Stimulated activated CD4-positive, alpha-beta T cell treated with anti-CD3 and anti-CD28 coated beads, Interleukin-15, amount 100 ng/mL, for 1 hour (primary cell): Measurements from ENCODE around the gene FAM171A1.
"Not testable (repeated sequence)": the region's sequence is repeated elsewhere in the genome, so short reads cannot be mapped to it uniquely, and the experiment has no call there.

Source experiments
- DNase-seq, 2 donors: peaks; one replicate each; pipeline ENCODE4 v3.0.0-alpha.2; 2020; ENCODE audit warnings: low read depth in 1 of 2, low spot score in 1 of 2

Gene FAM171A1

DNA sequence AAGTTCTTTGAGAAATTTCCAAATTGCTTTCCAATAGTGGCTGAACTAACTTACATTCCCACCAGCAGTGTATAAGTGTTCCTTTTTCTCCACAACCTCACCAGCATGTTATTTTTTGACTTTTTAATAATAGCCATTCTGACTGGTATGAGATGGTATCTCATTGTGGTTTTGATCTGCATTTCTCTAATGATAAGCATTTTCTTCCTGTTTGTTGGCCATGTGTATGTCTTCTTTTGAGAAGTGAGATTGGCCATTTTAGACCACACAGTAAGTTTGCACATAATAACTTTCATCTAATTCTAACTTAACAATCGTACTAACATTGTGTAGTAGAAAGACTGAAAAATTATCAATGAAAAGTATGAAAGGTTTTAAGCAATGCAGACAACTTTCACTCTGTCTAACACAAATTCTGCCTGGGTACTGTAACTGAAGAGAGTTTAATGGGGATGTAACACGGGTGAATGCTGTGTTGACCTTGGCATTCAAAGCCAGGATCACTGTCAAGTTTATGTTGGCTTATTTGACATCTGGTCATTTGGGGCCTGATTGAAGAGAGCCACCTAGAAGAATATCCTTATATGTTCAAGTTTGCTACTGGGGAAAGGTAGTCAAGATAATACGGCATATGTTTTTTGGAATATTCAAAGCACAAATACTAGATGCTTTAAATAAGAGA is 50.4 kb downstream of the FAM171A1 start:
- no peak for DNase-seq

DNA sequence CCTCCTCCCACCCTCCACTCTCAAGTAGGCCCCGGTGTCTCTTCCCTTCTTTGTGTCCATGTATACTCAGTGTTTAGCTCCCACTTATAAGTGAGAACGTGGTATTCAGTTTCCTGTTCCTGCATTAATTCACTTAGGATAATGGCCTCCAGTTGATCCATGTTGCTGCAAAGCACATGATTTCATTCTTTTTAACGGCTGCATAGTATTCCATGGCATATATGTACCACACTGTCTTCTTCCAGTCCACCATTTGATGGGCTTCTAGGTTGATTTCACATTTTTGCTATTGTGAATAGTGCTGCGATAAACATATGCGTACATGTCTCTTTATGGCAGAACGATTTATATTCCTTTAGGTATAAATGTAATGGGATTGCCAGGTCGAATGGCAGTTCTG is 51.0 kb downstream of the FAM171A1 start:
- DNase-seq: no peak

DNA sequence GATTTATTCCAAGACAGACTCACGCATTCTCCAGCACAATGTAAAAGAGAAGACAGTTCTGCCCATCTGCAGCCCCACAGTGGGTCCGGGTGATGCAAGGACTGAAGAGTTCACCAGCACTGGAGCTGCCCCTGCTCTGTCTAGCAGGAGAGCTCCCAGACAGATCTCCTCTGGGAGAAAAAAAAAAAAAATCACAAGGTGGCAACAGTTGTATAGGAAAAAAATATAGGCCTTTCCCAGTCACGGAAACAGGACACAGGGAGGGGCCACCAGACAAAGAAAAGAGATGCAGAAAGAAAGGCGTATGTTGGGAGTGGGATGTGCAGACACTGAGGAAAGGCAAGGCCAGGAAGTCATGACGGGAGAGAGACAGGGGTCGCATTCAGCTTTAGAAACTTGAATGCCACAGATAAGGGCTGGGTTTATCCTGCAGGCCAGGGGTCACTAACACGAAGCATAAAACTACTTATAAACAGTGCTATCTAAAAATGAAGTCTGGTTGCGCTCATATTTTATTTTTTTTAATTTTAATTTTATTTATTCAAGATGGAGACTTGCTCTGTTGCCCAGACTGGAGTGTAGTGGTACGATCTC is 54.1 kb downstream of the FAM171A1 start:
- no peak for DNase-seq

DNA sequence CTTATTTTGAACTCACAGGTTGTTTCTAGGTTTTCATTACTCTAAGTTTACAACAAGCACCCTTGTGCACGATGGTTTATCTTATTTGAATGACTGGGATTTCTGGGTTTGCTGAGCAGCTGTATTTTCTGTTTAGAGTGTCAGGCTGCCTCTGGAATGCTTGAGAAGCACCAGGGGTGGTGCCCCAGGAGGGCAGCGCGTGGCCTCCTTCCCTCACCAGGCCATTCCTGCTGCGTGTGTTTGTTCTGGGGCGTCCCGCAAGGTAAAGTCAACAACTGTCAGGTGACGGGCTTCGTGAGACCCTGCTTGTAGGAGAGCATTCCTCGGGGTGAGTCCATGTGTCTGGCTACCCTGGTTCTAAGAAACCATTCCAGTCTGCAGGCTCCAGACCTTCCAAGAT is 54.9 kb downstream of the FAM171A1 start:
- DNase-seq: no peak

DNA sequence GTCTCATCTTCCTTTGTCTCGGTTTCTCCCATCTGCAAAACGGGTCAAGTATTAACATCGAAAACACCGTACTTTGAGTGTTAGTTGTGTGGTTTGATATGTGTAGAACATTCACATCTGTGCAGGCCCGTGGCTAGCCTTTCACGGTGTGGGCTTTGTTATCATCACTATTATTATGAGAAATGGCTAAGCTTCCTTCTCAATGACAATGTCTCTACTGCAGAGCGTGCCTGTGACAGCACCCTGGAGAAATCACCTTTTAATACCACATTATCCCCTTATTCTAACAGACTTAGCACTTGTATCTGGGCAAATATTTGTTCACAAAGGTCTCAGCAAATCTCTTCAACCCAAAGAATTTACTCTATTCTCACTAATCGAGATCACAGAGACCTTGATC is 55.8 kb downstream of the FAM171A1 start:
- no peak for DNase-seq

DNA sequence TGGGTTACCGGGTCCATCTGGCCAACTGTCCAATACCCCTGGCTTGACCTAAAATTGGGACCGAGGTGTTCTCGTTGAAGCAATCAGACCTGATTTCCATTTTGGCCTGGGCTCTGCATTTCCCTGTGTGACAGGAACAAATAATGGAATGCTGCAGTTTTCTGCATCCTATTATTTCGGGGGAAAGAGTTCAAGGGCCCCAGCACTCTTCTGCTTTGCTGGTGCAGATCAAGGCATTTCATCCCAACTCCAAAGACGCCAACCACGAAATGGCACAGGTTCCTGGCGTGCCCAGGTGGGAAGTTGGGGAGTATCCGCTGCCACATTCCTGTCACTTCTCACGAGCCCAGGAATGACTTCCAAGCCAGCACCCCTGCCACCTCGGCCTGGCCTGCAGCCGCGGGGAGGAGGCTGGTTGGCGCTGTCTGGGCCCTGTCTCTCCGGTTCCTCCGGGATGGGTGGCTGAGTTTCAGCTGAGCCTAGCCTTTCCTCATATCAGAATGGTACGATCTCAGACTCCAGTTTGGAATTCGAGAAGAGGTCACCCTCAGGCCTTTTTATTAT is 56.5 kb downstream of the FAM171A1 start:
- DNase-seq: no peak

DNA sequence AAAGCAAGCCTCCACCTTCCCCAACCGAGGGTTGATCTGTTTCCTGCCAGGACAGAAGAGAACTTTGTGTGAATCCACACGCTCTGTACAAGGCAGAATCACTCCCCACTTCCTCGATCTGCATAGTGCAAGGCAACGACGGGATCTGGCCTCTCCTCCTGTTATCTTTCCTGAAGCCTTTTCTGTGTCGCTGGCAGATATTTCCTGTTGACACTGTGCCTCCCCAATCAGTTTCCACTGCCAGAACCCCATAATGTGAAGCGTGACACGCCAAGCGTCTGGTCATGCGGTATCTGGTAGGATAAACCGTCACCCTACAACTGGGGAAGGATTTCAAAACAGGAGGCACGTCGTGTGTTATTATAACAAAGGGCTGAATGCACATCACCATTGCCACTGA is 57.2 kb downstream of the FAM171A1 start:
- no peak for DNase-seq

DNA sequence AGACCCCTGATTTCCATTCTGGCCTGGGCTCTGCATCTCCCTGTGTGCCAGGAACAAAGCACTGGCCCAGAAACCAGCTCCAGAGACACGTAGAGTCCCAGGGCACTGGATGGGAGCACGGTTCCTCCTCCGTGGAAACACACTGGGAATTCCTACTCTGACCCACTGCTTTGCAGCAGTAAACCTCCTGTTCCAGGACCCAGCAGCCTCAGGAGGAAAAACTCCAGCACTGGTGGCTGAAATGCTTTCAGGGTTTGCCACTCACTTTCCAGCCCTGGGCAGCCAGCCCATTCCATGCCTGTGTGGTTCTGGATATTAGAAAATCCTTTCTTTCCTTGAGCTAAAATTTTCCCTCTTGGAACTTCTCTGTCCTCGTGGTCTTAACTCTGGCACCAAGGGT is 58.0 kb downstream of the FAM171A1 start:
- no peak for DNase-seq

DNA sequence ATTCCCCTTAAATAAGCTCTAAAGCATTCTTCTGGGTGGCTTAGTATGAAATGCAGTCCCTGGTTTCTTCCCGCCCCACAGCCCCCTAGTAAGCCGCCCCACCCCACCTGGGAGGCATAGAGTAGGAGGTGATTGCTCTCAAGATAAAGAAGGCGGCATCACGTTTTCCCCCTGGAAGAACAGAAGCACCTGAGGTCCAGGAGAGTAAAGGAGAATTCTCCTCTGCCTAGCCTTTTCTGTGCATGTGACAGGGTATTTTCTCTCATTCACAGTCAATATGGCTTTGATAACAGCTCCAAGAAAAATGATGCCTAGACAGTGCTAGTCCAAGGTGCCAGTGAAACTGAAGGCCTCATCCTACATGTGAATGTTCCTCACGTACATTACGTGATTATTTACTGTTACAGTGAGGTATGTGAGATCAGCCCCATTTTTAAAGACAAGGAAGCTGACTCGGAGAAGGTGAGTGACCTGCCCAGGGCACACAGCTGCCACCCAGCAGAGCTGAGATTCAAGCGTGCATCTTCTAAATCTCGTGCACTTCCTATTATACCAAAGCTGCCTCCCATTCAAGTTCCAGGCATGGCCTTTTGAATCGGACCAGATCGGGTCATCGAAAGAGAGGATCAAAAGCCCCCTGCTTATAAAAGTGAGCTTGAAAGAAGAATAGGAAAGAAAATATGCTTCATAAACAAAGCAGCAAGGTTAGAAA is 59.4 kb downstream of the FAM171A1 start:
- no peak for DNase-seq

DNA sequence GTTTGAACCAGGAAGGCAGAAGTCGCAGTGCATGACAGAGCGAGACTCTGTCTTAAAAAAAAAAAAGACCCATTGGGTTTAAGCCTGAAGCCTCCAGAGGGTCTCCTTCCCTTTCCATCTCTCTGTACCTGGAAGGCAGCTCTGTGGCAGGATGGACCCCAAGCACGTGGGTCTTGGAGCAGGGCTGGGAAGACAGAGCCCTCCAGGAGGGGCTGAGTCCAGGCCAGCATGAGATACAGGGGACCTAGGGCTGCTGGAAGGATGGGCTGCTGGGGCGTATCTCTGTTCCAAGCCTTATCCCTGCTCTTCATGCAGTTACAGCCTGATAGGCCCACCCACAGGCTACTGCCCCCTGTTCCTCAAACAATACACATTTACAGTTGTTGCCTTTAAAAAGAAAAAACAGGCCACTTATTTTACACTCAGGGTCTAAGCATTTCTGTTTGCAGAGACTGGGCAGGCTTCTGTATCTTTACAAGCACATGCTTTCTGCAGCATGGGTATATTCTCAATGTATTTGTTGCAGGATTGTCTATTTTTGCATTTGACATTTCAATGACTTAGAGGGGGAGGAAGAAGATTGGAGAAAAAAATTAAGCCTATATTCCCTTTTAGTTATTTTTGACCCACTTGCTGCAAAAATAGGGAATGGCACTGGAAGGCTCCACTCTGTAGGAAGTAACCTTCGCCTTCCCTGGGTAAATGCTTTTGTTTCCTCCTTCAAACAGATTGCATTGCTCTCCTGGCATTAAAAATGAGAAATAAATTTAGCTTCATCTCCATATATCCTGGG is 60.1 kb downstream of the FAM171A1 start:
- no peak for DNase-seq

DNA sequence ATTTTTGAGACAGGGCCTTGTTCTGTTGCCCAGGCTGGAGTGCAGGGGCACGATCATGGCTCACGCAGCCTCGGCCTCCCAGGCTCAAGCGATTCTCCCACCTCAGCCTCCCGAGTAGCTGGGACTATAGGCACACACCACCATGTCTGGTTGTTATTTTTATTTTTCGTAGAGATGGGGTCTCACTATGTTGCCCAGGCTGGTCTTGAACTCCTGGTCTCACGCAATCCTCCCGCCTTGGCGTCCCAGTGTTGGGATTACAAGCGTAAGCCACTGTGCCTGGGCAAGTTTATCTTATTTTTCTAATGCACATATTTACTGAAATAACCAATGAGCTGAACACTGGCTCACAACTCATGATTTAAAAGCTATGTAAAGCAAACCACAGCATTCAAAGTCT is 61.9 kb downstream of the FAM171A1 start:
- DNase-seq: no peak

DNA sequence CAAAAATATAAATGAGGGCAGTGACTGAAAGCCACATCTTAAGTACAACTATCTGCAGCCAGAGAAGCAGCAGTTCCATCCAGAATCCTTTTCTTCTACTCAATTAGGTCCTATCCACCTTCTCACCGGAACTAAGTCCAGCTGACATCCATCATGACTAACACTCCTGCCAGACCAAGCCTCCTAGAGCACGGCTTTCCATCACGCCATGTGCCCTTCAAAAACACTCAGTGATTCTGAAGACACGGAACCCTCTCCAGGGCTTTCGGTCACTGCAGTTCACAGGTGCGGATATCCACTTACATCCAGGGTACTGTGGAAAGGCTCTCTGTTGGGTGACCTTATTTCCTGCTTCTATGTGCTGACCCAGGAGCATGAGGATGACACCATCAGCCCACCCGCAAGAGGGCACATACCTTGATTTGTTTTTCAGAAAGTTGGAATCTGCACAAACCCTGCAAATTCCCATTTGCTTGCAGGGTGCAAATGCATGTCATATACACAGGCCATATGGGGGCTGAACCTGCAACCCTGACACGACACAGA is 64.3 kb downstream of the FAM171A1 start:
- no peak for DNase-seq

DNA sequence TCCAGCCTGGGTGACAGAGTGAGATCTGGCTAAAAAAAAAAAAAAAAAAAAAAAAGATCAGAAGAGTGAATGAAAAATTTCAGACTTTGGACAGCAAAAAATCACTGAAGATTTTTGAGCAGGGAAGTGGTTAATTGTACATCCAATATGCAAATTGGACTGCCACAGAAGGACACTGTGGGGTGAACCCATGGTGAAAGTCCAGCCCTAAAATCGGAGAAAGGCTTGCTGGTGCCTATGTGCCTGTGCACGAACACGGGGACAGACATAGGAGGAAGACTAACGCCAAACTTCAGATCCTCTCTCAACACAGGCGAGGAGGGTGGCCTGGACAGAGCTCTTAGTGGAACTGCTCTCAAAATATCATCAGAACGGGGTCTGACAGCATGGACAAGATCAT is 65.5 kb downstream of the FAM171A1 start:
- DNase-seq: no peak

DNA sequence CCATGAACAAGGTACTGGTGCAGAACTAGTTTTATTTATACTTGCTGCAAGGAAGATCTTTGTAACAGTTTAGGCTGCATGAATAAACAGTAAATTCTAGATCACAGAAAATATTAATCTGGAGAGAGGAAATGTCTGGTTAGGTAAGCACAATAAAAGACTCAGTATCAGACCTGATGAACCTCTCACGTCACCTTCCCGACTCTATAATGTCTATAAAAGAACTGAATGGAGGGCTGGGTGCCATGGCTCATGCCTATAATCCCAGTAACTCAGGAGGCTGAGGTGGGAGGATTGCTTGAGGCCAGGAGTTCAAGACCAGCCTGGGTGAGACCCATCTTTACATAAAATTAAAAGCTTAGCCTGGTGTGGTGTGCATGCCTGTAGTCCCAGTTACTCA is 65.9 kb downstream of the FAM171A1 start:
- no peak for DNase-seq

DNA sequence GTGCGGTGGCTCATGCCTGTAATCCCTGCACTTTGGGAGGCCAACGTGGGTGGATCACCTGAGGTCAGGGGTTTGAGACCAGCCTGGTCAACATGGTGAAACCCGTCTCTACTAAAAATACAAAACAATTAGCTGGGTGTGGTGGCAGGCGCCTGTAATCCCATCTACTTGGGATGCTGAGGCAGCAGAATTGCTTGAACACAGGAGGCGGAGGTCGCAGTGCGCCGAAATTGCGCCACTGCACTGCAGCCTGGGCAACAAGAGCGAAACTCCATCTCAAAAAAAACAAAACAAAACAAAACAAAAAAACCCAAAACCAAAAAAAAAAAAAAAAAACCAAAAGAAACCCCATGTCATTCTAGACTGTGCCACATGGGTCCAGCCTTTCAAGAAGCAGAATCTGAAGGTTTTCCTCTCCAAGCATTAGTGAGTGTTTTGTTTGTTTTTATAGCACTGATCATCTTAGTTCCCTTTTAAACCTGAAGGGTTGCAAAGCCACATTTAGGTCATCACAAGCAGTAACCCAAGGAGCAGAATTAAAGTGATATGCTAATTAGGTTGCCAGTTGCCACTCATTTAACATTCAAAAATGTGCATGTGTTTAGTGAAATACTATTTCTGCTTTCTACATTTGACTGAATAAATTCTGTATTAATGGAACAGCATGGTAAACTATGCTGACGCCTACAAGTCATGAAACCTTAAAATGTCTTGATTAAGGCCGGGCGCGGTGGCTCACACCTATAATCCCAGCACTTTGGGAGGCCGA is 68.7 kb downstream of the FAM171A1 start:
- DNase-seq: not testable (repeated sequence)

DNA sequence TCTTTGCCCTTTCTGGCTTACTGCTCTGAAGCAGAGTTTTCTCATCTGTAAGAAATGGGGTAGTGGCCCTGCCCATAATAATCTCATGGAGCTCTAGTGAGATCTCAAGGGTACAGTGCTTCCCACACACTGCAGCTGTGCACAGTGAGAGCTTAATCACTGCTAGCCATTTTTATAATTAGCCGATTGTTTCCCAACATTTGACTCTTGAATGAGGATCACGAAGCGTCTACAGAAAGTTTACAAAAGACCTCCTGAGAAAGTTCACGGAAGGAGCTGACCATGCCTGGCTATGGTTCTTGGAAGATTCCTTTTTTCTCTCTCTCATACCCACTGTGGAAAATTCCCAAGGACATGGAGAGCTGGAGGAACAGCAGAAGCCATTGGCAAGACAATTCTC is 70.4 kb downstream of the FAM171A1 start:
- no peak for DNase-seq

DNA sequence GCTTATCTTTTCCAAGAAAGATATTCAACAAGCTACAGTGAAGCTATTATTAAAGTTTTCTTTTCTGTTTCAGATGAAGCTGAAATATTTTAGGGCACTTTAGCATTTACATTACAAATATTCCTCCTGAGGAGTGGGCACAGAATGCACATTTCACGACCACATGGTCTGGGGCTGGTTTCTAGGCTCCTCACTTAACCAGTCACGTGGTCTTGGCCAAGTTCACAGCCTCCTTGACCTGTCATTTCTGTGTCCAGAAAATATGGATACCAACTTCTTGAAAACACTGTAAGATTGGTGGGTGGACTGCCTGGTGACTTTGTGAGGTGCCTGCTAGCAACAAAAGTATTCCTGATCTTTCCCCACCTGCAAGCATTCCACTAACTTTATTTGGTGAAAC is 70.9 kb downstream of the FAM171A1 start:
- DNase-seq: no peak

DNA sequence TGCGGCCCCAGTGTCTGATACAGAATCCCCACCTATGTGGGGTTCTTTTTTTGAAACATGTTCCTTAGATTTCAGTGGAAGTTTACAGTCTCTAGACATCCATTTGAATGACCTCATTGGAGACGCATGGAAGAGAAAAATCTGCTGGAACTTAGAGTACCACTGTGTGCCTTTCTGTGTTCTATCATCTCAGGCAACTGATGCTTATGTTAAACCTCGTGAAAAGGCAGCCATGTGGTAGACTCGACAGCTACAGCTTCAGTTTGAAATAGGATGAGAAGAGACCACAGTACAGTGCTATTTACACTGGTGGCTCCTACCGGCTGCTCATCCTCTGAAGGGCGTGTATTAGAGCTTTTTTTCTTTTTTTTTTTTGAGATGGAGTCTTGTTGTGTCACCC is 74.4 kb downstream of the FAM171A1 start:
- no peak for DNase-seq

DNA sequence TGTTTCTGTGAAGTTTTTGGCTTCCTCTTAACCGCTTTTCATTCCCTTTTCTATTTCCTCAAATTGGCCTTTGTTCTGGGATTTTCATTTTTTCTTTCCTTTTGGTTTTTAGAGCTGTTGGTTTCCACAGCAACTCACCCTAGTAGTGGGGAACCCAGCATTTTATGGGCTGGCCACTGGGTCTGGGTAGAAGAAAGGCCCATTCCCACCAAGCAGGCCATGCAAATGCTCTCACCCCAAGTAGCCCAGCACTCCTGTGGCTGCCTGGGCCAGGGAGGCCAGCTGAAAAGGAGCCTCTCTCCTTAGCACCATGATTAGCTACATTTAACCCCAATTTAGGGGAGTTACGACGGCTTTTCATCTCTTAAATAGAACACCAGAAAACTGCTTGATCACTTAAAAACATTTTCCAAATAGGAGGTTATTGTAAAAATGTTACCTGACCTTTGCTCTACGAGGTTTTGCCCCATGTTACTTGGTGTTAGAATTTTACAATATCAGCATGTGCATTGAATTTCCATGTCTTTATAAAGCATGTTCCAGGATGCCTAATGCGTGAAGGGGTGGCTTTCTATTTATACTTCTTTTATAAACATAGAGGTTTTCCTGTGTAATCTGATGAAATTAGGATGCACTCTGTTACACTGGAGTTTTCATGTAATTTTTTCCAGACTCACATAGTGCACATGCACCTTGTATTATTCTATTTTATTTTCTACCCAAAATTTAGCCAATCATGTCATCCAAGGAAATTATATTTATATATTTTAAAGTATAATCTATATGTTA is 75.4 kb downstream of the FAM171A1 start:
- no peak for DNase-seq
